GM19328 (cell line): Measurements from ENCODE around the gene KRTAP7-1.

Experiments
- ATAC-seq: cut with Tn5 transposase; IDR thresholded peaks from one replicate; pipeline ENCODE4 v1.9.1; 2021; ENCODE audit warnings: mild to moderate bottlenecking, moderate library complexity; ENCODE audit not compliant: unreplicated experiment

KRTAP7-1 gene, protein sequence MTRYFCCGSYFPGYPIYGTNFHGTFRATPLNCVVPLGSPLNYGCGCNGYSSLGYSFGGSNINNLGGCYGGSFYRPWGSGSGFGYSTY

DNA sequence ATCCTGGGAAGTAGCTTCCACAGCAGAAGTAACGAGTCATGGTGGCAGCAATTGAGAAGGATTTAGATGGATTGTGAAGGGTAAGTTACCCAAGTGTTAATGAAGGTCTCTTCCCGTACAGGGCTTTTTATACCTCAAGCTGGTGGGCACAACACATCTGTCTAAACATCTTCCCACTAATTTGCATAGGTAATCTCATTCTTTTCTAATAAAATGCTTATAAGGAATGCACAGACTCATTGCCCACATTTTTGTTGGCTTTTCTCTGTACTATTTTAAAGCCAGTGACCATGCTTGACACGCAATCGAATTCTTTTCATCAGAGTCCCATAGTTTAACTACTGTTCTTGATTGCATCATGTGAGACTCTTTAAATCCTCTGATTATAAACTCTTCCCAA lies at the start of gene KRTAP7-1:
Gene KRTAP7-1, minus strand, starts transcription at position 101 of the 400 bp plus-strand sequence. Its CDS starts 61 bp downstream, at position 40.
- ATAC-seq: no peak

DNA sequence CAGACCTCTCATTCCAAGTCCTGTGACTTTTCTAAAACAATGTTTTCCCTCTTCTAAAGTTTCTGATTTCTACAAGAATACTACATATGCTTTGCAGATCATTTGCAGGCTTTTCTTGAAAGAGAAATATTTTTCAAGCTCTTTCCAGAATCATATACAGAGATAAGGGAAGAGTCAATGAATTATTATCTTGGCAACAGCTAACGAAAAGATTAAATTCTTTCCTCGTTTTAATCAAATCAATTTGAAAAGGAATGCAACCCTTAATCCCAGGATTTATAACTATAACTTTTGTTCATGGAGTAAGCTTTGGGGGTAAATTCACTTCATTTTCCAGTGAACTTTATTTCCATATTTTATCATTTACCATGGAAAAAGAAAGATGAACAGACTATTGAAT lies 45.0 kb upstream of the KRTAP7-1 start:
- no peak for ATAC-seq

DNA sequence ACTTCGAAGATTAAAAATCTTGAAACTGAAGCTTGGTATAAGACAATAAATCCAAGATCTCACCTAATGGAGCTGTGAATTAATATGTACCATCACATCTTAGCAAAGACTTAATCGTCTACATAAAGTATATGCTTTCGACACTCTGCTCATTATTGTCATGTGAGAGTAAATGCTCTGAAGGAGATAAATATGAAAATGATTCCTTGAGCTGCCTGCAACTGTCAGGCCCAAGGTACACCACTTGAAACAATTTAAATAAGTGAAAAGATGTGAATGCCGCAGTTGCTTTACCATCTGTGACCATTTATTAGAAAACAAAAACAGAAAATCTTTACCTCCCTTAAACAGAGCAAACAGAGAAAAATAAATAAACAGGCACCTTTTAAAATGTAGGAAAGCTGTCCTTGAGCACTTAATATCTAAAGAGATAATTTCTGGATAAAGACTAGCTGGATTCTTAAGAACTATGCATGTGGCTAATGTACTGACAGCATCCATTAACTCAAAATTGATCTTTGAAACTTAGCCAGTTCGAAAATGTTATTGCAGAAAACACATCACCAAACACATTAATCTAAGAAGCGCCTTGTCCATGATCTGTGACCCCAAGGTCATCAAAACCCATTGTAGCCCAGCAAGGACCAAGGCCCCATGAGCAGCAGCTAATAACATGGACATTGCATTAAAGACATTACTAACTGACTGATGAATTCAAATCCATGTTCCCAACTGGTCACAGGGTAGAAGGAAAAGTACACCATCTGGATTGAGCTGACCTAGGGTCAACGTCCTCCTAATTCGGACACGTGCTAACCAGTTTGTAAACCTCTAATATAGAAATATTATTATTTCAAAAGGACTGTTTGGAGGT lies 18.3 kb upstream of the KRTAP7-1 start:
- ATAC-seq: no peak

DNA sequence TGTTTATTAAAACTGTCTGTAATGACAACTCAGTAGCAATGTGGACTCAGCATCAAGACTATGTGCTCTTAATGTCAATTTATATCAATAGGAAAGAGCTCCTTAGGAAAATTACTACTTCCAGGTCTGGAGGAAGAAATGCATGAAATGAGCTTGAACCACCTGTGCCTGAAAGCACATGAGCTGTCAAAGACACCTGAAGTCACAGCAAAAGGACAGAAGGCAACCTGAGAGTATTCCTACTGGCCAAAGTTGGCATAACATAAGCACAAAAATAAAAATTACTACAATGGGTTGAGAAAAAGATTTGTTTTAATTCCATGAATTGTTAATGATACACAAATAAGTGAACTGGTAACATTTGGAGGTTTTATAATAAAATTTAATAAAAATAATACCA lies 13.4 kb upstream of the KRTAP7-1 start:
- ATAC-seq: no peak

DNA sequence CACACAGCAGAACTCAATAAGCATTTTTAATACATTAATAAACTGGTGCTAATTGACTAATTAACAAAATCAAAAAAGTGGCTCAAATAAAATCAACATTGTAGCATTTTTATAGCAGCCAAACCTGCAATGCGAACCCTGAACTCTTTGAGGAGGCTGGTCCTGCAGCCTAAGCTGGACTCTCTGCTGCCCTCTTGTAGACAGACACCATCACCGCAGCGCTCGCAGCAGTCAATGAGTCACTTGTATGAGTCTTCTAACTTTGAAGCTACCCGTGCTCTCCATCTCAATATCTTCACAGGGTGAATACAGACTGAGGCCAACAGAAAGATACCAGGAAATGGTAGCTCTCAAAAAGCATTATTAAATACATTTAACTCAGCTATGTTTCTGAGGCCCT lies 9.7 kb upstream of the KRTAP7-1 start:
- no peak for ATAC-seq

DNA sequence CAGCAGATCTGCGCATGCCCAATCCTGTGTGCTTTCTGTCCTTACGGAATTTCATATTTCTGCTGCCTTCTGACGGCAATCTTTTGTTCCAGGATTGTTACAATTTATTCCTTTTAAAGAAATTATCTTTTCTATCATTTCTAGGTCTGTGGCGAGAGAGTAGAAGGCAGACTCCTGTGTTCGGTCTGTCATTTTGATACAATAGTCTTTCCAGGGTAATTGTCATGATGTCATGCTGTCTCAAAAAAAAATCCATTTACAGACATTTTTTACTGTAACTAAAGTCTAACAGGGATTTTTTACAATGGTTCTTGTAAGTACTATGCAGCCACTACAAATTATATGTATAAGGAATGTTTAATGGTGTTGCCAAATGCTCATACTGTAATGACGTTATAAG lies 9.0 kb upstream of the KRTAP7-1 start:
- no peak for ATAC-seq

DNA sequence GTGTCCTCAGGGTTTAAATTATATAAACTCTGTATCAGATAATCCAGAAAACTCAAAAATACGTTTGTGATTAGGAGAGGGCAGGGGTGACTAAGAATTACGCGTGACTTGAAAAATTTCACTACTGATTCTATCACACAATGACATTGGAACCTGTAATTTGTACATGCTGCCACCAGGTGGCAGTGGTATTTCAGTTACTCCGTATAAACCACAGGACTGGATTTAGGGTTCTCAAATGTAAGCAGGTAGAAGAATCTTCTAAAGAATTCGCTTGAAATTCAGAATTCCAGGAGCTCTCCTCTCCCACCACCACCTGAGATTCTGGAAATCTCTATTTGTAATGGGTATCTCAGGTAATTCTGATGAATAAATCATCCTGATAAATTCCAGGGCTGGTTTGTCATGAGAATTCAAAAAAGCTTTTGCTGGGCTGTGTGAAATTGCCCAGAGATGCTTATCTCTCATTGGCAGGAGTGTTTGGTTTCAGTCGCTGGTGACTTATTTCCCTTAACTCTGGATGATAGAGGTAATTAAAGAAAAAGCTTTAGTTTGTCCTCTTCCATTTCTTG lies 1.7 kb upstream of the KRTAP7-1 start:
- ATAC-seq: no peak

DNA sequence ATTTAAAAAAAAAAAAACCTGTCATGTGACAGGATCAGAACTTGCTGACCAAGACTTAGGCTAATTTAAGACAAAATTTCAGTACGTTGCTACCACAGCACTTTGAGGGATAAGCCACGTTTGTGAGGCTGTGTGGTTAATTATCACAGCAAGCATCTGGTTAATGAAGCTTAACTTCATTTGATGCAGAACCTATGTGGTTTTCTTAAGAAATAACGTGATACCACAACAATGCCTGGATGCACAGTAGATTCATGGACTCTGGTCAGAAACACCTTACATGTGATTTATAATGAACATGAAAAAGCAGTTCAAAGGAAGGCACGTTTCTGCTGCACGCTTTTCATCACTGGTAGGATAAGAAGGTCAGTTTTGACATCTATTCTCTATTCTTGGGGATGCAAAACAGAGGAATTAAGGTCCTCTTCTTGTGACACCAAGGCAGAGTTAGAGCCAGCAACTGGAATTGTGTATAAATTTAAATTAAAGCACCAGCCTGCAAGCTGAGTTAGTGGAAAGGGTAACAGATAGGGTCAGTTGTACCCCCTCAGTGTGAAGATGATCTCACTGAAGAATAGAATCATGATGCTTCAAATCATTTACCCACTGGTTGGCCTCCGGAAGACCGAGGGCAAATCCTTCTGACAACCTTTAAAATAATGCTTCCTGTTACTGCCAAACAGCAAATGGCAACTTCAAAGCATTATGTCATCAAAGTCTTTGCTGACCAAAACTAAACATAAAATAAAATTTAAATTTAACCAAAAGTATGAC lies 10.5 kb downstream of the KRTAP7-1 start:
- no peak for ATAC-seq

DNA sequence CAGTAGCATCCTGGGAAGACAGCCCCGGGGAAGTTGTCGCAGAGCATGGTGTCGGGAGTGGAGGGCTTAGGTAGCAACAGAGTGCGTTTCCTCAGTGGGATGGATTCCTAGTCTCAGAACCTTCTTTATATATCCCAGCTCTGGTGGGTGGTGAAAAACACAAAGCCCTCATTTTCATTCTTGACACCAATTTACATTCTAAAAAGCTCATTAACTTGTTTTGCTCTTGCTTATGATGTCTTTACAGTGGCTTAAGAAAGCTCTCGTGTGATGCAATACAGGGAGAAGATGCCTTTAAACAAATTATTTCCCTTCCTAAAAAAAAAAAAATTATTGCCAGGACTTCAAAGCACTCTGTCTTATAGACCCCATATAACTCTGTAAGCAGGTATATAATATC lies 16.4 kb downstream of the KRTAP7-1 start, which contains the start of gene KRTAP8-1:
Gene KRTAP8-1, minus strand, starts transcription at position 101 of the 400 bp plus-strand sequence. Its CDS starts 54 bp downstream, at position 47.
- ATAC-seq: no peak

DNA sequence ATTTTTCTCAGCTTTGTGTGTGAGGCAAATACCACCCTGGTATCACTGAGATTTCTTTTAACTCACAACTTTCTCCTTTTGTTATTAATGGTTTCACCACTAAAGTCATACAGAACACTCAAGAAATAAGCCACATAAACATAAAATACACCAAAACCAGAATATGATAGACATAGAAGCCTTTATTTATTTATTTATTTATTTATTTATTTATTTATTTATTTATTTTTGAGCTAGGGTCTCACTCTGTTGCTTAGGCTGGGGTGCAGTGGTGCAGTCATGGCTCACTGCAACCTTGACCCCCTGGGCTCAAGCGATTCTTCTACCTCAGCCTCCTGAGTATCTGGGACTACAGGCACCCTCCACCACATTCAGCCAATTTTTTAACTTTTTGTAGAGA lies 29.0 kb downstream of the KRTAP7-1 start:
- no peak for ATAC-seq

DNA sequence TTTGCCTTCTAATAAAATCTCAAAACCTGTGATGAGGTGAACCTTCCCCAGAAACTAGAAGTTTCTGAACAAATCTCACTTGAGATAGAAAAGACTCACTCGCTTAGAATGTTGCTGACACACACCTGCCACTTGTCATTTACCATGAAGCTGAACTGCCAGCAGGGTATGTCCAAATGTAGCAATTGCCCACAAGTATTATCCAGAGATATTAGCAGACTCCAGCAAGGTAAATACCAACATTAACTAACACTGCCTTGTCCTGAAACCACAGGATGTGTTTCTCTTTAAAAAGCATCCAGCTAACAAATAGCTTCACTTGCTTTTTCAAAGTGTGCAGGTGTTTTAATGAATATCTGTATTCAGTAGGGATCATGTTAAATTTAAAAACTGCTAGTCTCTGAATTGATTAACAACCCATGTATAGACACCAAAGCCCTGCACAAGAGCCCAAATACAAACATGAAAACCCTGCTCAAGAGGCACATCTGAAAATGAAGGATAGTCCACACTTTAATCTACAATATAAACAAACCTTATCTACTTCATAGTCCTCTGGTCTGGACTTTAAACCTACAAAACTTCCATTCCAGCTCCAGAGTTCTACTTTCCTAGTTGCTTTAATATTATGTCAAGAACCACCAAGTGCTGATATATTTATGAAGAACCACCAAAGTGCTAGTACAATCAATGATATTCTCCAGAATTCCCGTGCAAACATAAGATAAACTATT lies 35.8 kb downstream of the KRTAP7-1 start:
- ATAC-seq: no peak

DNA sequence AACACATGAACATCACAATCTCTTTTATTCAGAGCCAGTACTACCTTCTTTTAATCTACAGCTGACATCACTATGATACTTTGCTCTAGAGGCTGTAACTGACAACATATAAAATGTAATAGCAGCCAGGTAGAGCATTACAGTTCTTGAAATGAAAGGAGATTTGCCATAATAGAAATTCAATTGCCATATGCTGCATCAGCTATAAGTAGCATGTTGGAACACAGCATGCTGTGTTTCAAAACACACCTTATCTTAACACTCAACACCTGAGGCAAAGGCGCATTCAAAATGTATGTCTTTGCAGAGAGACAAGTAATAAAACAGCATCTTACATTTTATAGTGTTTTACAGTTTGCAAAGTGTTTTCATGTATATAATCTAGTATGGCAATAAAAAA lies 50.3 kb downstream of the KRTAP7-1 start:
- no peak for ATAC-seq
